ENCODE measurements around the gene RABGAP1L.
"Not testable (repeated sequence)": the region's sequence is repeated elsewhere in the genome, so short reads cannot be mapped to it uniquely, and the experiment has no call there.

The RABGAP1L gene

DNA sequence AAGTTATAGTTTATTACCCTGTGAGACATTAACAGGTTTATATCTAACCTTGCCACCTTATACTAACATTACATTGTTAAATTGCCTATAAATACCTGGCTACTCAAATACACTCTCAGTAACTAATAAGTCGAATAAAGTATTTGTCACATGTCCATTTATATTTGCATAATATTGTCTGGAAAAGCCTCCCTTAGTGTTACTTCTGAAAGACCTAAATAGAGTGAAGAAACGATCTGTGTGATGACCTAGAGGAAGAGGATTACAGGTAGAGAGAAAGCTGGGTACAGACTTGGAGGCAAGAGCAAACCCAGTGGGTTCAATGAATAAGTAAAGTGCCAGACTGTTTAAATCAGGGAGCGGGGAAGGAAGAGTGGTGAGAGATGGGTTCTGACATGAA lies 837.7 kb downstream of the RABGAP1L start:
- no peak for DNase-seq (ENCODE audit: low spot score)

DNA sequence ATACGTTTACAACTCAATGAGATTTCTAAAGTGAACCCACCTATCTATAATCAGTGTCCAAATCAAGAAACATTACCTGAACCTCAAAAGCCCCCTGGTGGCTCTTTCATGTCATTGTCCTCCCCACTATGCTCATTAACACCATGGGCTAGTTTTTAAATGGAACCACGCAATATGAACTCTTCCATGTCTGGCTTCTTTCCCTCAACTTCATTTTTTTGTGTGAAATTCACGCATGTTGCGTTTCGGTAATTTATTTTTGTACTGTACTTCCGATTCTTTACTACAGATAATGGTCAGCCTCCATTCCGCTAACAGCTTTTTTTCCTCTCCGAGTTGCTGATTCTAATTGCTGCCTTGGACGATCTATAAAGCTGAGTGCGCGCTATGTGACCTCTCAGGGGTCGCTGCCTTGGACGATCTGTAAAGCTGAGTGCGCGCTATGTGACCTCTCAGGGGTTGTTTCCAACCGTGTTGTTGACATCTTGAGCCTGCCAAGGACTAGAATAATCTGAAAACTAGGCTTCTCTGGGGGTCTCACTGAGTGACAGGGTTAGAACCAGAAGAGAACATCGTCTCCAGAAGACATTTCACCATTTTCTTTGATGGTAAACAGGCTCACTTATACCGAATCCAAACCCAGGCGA lies 839.4 kb downstream of the RABGAP1L start:
- DNase-seq (ENCODE audit: low spot score): peak; percentile 67

DNA sequence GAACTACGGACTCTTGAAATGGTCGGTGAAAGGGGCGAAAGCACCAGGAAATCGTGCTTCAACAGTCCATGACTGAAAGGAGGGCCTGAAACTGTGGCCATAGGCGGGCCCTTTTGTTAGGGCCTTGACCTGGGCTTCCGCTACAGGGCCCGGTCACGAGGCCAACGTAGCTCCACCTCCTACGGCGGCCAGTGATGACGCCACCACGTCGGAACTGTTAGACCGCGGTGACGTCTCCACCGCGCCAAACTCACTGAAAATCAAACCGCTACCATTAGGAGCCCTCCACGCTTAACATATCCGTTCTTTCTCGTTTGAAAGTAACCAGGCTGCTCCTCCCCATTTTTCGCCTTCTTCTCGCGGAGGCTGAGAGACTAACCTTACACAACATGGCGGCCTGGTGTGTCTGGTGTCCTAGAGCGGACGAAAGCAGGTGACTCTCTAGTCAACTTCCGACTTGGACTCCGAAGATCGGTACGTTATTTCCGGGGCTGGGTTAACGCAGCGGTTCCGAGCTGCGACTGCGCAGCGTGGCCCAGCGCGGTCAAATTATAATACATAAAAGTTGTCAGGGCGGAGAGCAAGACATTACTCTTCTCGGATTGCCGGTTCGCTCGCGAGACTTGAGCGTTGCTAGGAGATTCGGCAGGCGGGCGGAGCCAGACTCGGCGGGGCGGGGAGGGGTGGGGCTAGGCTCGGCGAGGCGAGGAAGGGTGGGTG lies 840.1 kb downstream of the RABGAP1L start:
- DNase-seq (ENCODE audit: low spot score): peak; percentile 100

DNA sequence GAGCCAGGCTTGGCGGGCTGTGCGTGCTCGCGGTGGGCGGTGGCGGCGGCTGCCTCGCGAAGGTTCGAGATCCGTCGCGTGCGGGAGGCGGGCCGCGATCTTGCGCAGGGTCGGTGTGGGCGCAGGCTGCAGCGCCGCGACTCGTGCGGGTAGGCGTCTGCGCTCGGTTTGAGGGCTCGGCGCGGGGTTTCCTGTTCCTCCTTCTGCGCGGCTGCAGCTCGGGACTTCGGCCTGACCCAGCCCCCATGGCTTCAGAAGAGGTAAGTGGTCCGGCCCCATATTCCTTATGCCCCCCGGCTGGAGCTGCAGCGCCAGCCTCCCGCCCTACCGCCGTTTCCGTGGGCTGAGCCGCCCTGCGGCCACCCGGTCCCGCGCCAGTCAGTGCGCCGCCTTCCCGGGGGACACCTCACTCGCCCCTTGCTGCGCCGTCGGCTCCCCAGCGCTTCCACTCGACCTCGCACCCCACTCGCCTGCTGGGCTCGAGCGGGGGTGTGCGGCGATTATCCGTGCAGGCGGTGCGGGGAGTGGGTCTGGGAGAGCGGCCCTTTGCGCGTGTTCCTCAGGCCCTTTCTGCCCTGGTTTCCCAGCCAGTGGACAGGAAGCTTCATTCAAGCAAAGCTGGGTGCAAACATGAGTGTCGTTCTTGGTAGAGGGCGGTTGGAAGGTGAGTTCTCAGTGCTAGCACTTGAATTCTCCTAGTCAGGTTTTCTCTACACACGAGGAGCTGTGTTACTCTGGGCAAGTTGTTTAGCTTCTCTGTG lies 840.8 kb downstream of the RABGAP1L start, which contains the start of gene CACYBP:
Gene CACYBP (plus strand): TSS at position 12 of the 761 bp plus-strand sequence. CDS start 234 bp downstream, at position 246.
- DNase-seq (ENCODE audit: low spot score): peak; percentile 36

DNA sequence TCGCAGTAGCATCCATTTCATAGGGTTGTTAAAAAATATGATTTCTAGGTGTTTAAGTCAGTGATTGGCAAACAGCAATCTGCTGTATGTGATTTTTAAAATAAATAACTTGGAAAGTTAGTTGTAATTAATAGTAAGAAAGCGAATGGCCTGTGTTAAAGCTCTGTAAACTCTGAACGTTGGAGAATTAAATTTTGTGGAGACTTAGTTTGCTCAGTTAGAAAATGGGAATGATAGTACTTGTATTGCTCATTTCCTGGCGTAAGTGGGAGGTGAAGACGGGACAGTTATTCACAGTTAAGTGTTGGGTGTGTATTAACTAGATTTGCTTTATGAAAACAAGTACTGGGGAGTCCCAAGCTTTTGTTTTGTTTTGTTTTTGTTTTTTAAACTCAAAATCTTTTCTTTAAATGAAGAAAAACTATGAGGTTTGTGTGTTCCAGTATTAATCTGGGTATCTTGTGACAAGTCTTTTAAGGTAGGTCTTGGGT lies 841.4 kb downstream of the RABGAP1L start:
- no peak for DNase-seq (ENCODE audit: low spot score)

DNA sequence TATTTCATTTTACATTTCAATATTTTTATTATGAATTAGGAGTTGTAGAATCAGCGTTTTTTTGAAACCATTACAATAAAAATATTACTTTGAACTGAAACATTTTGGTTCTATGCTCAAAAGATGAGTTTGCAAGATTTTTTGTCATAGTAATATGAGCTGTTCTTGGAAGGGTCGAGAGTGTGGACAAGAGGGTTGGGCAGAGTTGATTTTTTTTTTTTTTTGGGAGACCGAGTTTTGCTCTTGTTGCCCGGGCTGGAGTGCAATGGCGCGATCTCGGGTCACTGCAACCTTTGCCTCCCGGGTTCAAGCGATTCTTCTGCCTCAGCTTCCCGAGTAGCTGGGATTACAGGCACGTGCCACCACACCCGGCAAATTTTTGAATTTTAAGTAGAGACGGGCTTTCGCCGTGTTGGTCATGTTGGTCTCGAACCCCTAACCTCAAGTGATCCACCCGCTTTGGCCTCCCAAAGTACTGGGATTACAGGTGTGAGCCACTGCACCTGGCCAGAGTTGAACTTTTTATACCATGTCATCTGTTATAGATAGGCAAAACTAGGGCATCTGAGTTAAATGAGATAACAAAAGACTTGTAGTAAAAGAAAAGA lies 843.7 kb downstream of the RABGAP1L start:
- no peak for DNase-seq (ENCODE audit: low spot score)

DNA sequence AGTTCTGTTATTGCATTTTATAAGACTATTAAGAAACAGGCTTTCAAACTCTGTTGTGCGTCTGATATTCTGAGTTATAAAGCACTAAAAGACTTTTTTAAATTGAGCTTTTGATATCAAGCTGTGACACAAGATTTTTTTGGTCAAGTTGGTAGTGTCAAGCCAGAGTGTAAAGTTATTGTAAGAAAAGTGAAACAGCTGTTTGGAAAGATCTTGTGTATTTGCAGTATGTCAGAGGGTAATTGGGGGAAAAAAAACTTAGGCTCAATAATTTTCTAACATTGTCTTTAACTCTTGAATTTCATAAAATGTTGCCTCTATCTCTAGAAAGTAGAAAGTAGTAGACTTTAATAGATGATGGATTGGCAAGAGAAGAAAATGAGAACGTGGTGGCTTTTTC lies 844.2 kb downstream of the RABGAP1L start:
- no peak for DNase-seq (ENCODE audit: low spot score)

DNA sequence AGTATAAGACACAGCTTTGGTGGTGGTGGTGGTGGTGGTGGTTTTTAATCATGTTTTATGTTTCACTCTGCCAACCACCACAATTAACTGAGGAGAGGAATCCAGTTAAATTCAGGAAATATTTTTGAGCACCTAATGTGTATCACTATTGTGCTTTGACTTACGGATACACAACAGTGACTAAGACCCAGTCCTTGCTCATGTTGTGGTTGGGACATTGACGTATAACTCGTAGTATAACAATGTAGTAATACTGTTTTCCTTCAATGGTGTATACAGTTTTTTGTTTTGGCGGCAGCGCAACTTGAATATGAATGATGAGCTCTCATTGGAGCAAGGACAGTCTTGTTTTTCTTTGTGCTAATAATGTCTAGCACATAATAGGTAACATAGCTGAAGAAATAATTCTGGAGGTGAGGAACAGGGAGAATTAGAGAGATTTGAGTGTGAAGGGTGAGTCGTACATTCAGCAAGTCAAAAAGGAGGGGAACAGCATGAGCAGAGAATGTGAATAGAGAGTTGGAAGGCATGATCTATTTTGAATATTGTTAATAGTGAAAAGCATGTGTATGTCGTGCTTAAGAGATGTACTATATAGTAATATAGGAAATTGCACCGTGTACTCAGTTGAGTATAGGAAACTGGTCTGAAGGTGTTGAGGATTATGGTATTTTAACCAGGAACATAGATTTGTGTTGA lies 845.9 kb downstream of the RABGAP1L start:
- no peak for DNase-seq (ENCODE audit: low spot score)

DNA sequence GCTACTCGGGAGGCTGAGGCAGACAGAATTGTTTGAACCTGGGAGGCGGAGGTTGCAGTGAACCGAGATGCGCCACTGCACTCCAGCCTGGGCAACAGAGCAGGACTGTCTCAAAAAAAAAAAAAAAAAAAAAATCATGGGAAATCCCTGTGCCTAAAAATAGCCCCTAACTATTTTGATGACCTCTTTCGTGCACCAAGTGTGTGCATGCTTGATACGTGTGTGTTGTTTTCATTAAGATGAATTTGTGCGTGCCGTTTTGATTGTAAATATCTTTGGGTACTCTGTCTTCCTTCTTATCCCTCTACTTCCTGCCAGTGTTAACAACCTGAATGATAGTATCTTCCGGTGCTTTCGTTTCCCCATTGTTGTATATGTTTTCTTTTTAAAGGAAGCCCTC lies 850.2 kb downstream of the RABGAP1L start:
- no peak for DNase-seq (ENCODE audit: low spot score)

DNA sequence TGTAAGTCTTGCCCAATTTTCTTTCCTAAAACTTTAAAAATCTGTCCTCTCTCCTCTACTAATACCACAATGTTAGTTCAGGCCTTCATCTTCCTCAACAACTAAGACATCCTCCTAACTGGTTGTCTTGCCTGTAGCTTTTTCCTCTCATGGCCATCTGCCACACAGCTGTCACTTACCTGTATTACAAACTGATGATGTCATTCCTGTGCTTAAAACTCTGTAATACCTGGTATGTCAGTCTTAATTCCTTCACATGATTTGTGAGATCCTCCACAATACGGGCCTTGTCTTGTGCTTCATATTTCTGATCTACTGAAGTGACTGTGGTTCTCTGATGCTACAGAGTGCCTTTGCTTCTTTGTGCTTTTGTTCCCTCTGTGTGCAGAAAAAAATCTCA lies 854.1 kb downstream of the RABGAP1L start:
- no peak for DNase-seq (ENCODE audit: low spot score)

DNA sequence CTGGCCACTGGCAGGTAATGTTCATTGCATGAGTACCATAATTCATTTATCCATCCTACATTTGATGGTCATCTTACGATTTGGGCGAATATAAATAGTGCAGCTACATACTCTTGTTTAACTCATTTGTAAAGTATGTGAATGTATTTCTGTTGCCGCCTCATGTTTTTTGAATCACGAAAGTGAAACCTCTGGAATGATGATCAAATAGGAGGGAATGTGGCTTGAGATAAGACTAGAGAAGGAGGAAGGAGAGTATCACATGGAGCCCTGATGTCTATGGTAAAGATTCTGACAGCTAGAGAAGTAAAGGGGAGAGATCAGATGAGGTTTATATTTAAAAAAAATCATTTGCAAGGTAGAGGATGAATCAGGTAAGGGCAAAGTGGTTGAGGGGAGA lies 855.9 kb downstream of the RABGAP1L start:
- DNase-seq (ENCODE audit: low spot score): no peak

DNA sequence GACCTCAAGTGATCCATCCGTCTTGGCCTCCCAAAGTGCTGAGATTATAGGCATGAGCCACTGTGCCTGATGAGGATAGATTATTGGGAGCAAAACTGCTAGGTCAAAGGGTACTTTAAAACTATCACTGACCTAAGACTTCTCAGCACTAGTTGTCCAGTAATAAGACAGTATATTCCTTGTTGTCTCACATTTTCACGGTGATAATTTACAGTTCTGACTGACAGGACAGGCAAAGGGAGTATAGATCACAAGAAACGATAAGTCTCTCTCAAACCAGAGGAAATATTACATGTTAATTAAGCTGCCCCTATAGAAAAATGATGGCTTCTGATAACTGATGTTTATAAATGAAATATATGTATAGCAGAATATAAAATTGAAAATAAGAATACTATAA lies 860.2 kb downstream of the RABGAP1L start:
- no peak for DNase-seq (ENCODE audit: low spot score)

DNA sequence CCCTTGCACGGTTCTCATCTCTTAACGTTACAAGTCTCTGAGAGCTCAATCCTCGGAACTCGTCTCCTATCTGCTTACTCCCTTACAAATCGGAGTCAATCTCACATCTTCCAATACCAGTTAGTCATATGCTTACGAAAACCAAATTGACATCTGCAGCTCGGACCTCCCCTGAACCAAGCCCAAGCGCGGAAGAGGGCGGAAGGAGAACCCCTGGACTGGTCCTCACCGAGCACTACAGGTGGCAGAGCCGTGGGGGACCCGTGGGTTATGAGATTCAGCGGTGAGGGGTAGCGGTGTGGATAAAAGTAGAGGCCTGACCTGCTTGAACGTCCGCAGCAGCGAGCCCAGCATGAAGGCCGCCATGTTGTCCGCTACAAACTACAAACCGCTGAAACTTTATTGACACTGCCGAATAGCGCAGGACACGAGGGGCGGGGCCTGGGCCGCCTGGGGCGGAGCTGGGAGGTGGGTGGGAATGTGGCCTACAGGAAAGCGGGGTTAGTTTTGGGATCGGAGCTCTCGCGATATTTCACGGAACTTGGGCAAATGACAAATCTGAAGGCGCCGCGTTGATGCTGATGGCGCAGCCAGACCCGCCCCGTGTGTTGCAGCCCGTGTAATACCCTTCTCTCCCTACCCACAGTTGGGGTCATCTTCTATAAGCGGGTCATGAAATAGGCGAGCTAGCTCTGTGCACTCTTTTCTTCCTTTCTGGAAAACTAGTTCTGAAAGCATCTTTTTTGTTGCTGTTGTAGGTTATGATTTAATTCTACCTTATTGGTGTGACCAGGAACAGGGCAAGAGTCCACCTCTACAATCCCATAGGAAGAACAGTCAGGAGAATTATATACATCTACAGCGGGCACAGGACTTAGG lies 864.0 kb downstream of the RABGAP1L start, which contains the start of gene MRPS14:
Gene MRPS14 (minus strand): TSS at position 383 of the 879 bp plus-strand sequence. CDS start 17 bp downstream, at position 366.
- DNase-seq (ENCODE audit: low spot score): peak; percentile 100

DNA sequence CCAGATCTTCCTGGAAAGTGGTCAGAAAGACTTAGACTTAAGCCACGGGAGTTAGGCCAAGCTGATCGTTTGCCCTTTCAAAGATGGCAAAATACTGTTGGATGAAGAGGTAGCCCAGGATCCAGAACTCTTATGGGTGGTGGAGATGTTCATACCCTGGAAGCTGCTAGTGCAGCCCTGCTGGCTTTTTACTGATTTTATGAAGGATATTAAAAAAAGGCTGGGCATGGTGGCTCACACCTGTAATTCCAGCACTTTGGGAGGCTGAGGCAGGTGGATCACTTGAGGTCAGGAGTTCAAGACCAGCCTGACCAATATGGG lies 864.6 kb downstream of the RABGAP1L start:
- not testable (repeated sequence) for DNase-seq (ENCODE audit: low spot score)

DNA sequence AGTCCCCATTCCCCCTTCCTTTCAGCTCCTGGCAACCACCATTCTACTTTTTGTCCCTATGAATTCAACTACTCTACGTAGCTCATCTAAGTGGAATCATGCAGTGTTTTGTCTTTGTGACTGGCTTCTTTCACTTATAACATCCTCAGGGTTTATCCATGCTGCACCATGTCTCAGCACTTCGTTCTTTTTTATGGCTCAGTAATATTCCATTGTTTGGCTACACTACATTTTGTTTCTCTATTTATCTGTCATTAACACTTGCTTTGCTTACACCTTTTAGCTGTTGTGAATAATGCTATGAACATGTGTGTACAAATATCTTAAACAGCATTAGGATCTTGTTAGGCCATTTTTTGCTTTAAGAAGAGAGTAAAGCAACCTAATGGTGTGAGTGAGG lies 865.5 kb downstream of the RABGAP1L start:
- no peak for DNase-seq (ENCODE audit: low spot score)

DNA sequence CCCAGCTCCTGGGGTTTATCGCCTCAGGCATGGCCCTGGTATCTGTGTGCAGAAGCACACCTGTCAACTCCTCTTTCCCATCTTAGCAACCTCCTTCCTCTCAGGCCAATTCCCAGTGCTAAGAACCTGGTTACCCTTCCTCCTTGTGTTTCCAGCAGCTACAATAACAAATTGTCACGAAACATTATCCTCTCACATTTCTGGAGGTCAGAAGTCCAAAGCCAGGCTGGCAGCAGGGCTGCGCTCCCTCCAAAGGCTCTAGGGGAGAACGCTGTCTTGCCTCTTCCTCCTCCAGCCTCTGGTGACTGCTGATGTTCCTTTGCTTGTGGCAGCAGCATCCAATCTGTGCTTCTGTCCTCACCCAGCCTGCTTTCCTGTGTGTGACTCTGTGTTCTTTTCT lies 874.6 kb downstream of the RABGAP1L start:
- no peak for DNase-seq (ENCODE audit: low spot score)

DNA sequence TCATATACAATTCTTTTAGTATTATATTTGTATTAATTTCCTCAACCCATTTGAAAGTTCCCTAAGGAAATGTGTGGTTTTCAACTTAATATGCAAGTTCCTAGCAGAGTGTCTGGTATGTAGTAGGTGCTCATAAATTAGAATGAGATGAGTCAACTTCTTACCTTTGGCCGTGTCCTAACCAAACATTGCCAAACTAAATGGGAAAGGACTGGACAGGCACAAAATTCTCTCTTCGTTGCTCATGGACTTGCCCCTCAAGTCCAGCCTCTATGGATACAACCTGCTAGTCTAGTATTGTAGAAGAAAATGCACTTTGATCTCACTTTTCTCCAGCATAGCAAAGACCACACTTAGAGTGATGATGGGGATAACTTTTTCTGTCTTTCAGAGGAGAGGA lies 875.5 kb downstream of the RABGAP1L start:
- DNase-seq (ENCODE audit: low spot score): no peak

DNA sequence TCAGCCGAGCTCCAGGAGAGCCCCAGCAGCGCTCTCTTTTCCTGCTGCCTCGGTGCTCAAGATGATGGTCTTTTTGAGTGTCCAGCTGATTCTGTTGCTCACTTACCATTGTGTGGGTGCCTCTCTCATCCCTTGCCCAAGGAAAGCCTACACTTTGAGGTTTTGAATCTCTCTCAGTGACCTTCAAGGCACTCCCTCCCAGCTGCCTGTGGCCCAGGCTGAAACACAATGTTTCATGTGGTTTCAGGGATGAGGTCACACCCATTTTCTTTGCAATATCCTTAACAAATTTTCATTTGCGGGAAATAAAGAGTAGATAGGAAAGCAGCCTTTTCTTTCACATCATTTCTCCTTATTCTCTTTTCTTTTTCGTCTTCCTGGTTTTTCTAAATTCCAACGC lies 876.5 kb downstream of the RABGAP1L start:
- no peak for DNase-seq (ENCODE audit: low spot score)

DNA sequence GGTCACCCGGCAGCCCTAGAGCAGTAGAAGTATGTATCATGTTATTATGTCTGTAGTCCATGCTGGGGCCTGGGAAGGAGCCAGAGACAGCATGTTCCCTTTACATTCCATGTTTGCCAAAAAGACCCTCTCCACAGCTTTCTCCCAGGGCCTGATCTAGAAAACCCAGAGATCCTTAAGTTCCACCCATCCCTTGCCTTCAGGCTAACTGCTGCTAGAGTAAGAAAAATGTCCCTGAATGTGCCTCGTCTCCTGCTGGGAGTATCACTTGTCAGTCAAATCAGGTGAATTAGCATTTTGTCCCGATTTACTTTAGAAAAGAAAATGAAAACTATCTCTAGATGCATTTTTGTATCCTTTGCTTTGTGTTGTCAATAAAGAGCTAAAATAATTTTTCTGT lies 877.2 kb downstream of the RABGAP1L start:
- DNase-seq (ENCODE audit: low spot score): no peak

DNA sequence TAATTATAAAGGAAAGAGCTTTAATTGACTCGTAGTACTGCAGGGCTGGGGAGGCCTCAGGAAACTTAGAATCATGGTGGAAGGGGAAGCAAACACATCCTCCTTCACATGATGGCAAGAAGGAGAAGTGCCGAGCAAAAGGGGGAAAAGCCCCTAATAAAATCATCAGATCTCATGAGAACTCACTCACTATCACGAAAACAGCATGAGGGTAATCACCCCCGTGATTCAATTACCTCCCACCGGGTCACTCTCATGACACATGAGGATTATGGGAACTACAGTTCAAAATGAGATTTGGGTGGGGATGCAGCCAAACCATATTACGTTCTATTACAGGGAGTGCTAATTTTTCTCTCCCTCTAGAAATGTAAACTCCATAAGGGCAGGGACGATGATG lies 878.1 kb downstream of the RABGAP1L start:
- no peak for DNase-seq (ENCODE audit: low spot score)

Data from COLO829 (cell line).